Glutamatergic neuron (in vitro differentiated cells): ENCODE measurements around the gene C20orf204. TPM values are rescaled to one million over a fixed set of nuclear protein-coding genes. Genes with fewer than 3 reads are reported as not detected.
"Not testable (repeated sequence)": the region's sequence is repeated elsewhere in the genome, so short reads cannot be mapped to it uniquely, and the experiment has no call there.

Source experiments
- DNase-seq: peaks from one replicate; pipeline ENCODE4 v3.0.0; 2022
- H3K27ac Mint-ChIP-seq: one replicate; pipeline ENCODE4 v1.8.0; 2020; ENCODE audit warnings: mild to moderate bottlenecking, mixed read lengths, inconsistent platforms; ENCODE audit not compliant: unreplicated experiment
- H3K27me3 Mint-ChIP-seq: one replicate; pipeline ENCODE4 v1.8.0; 2020; ENCODE audit warnings: mild to moderate bottlenecking, moderate library complexity, mixed read lengths, inconsistent platforms; ENCODE audit not compliant: unreplicated experiment
- H3K36me3 Mint-ChIP-seq: one replicate; pipeline ENCODE4 v1.8.0; 2020; ENCODE audit warnings: mild to moderate bottlenecking, mixed read lengths, inconsistent platforms; ENCODE audit not compliant: unreplicated experiment
- H3K4me1 Mint-ChIP-seq: one replicate; pipeline ENCODE4 v1.8.0; 2020; ENCODE audit warnings: mild to moderate bottlenecking, low read depth, mixed read lengths, inconsistent platforms; ENCODE audit not compliant: unreplicated experiment
- H3K4me3 Mint-ChIP-seq: one replicate; pipeline ENCODE4 v1.8.0; 2020; ENCODE audit warnings: mild to moderate bottlenecking, mixed read lengths, inconsistent platforms; ENCODE audit not compliant: unreplicated experiment
- H3K9me3 Mint-ChIP-seq: one replicate; pipeline ENCODE4 v1.8.0; 2020; ENCODE audit warnings: mild to moderate bottlenecking, moderate library complexity, mixed read lengths, inconsistent platforms; ENCODE audit not compliant: unreplicated experiment
- CTCF ChIP-seq: fragments of 200-600 bp; sonication (generic); IDR thresholded peaks from one replicate; pipeline ENCODE4 v1.5.0; 2021; ENCODE audit not compliant: partially characterized antibody, unreplicated experiment
- total RNA-seq: library from RNA; stranded (reverse); fragmentation: NEBNext Ultra II Directional; extraction: Animal tissue kit (Norgen Biotek cat#: 25700); gene quantifications from one replicate; pipeline ENCODE4 v1.2.1, GENCODE V29; 2021; ENCODE audit not compliant: unreplicated experiment

C20orf204 gene
- total RNA-seq, 1 donor from 2014 or later: 3.9 TPM

- Mint-ChIP-seq H3K36me3 (peaks cover 11% of the 10 kb centered on the region), H3K9me3 (peaks cover 2% of the 10 kb centered on the region), H3K27me3 (no peaks in the 10 kb centered on the region), H3K4me3 (no peak overlapping the region), H3K27ac (no peak overlapping the region), H3K4me1 (peaks cover 2% of the 10 kb centered on the region)
- DNase-seq: no peak
- TF ChIP-seq CTCF: no peak
Measured at GRCh38 chr20:64006490-64006889, 29.5 kb upstream of the C20orf204 start.

- peaks cover 2% of the 10 kb centered on the region for H3K9me3 Mint-ChIP-seq
- peaks cover 9% of the 10 kb centered on the region for H3K36me3 Mint-ChIP-seq
- DNase-seq: no peak
- no peak overlapping the region for H3K27ac Mint-ChIP-seq
- no peaks in the 10 kb centered on the region for H3K27me3 Mint-ChIP-seq
- TF ChIP-seq CTCF: no peak
- H3K4me3 Mint-ChIP-seq: no peak overlapping the region
- peaks cover 2% of the 10 kb centered on the region for H3K4me1 Mint-ChIP-seq
Measured at GRCh38 chr20:64006902-64007301, 29.1 kb upstream of the C20orf204 start.

- Mint-ChIP-seq H3K4me3 (no peak overlapping the region), H3K9me3 (peaks cover 4% of the 10 kb centered on the region), H3K27ac (no peak overlapping the region), H3K4me1 (peaks cover 2% of the 10 kb centered on the region), H3K36me3 (peaks cover 9% of the 10 kb centered on the region), H3K27me3 (no peaks in the 10 kb centered on the region)
- TF ChIP-seq CTCF: no peak
- DNase-seq: no peak
Measured at GRCh38 chr20:64009811-64010387, 26.1 kb upstream of the C20orf204 start.

GRCh38 chr20:64010711-64011237 lies 25.2 kb upstream of the C20orf204 start:
- no peak for TF ChIP-seq CTCF
- Mint-ChIP-seq H3K4me3 (no peak overlapping the region), H3K9me3 (peaks cover 4% of the 10 kb centered on the region), H3K27ac (no peak overlapping the region), H3K36me3 (peaks cover 9% of the 10 kb centered on the region), H3K4me1 (peaks cover 2% of the 10 kb centered on the region), H3K27me3 (no peaks in the 10 kb centered on the region)
- no peak for DNase-seq

GRCh38 chr20:64011366-64011779 lies 24.6 kb upstream of the C20orf204 start:
- Mint-ChIP-seq H3K9me3 (peaks cover 4% of the 10 kb centered on the region), H3K4me3 (no peak overlapping the region), H3K4me1 (peaks cover 2% of the 10 kb centered on the region), H3K27me3 (no peaks in the 10 kb centered on the region), H3K36me3 (peaks cover 9% of the 10 kb centered on the region), H3K27ac (no peak overlapping the region)
- no peak for DNase-seq
- TF ChIP-seq CTCF: no peak

GRCh38 chr20:64012385-64013154 lies 23.4 kb upstream of the C20orf204 start:
- not testable (repeated sequence) for H3K4me1 Mint-ChIP-seq, DNase-seq, H3K27me3 Mint-ChIP-seq, H3K4me3 Mint-ChIP-seq, H3K9me3 Mint-ChIP-seq, H3K27ac Mint-ChIP-seq
- peaks cover 11% of the 10 kb centered on the region for H3K36me3 Mint-ChIP-seq
